Gastroesophageal sphincter (tissue), 3 donors: ENCODE data around the gene KASH5.
A peak's percentile ranks its signal among the peaks of the same experiment; 100 is the strongest.

ENCODE experiments used
- POLR2A ChIP-seq, 2 donors: fragments of 450-650 bp; IDR thresholded peaks; one replicate each; pipeline ENCODE4 v1.6.1; 2017; ENCODE audit warnings: antibody characterized with exemption in 2 of 2, mild to moderate bottlenecking in 2 of 2, moderate library complexity in 1 of 2
- TF ChIP-seq, protein P1 (sequence below), 4 experiments: fragments of 200-600 bp in 2 of 4; fragments of 450-650 bp in 2 of 4; sonication (generic) in 1 of 4; IDR thresholded peaks; one replicate each; pipeline ENCODE4 v1.5.1; 2017 to 2019; ENCODE audit warnings: antibody characterized with exemption in 4 of 4, mild to moderate bottlenecking in 2 of 4, moderate library complexity in 2 of 4

GRCh38 chr19:49422407-49423070 is 34.5 kb downstream of the KASH5 start:
- no peak for TF ChIP-seq POLR2A (IDR thresholded peaks at IDR 0.05)
- TF ChIP-seq, protein P1, sequence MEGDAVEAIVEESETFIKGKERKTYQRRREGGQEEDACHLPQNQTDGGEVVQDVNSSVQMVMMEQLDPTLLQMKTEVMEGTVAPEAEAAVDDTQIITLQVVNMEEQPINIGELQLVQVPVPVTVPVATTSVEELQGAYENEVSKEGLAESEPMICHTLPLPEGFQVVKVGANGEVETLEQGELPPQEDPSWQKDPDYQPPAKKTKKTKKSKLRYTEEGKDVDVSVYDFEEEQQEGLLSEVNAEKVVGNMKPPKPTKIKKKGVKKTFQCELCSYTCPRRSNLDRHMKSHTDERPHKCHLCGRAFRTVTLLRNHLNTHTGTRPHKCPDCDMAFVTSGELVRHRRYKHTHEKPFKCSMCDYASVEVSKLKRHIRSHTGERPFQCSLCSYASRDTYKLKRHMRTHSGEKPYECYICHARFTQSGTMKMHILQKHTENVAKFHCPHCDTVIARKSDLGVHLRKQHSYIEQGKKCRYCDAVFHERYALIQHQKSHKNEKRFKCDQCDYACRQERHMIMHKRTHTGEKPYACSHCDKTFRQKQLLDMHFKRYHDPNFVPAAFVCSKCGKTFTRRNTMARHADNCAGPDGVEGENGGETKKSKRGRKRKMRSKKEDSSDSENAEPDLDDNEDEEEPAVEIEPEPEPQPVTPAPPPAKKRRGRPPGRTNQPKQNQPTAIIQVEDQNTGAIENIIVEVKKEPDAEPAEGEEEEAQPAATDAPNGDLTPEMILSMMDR (IDR thresholded peaks at IDR 0.05) = peak in 2 of 4 experiments; percentile 41 to 54
